SK-N-SH (cell line): ENCODE measurements around the gene DNAJB6. TPM values are rescaled to one million over a fixed set of nuclear protein-coding genes. Genes with fewer than 3 reads are reported as not detected.

ENCODE experiments used
- CTCF ChIA-PET: fragments of 300-600, 350-600 bp; formaldehyde crosslinking; extraction: SDS; loops from one replicate; lab custom pipeline; 2021; lab: Yijun Ruan, JAX
- POLR2A ChIA-PET: fragments of 350-600 bp; sonication (Branson Sonifier 250); formaldehyde crosslinking; extraction: SDS; loops from one replicate; lab custom pipeline; 2020; ENCODE audit warnings: antibody characterized with exemption, inconsistent platforms; lab: Yijun Ruan, JAX
- DNase-seq: peaks from one replicate; pipeline ENCODE4 v3.0.0; 2012
- H2AFZ ChIP-seq: fragments of 200-600 bp; sonication (generic); 2 replicates; pipeline ENCODE4 v1.8.1; 2016; ENCODE audit warnings: antibody characterized with exemption, mild to moderate bottlenecking, low read depth
- H3F3A ChIP-seq: fragments of 200-600 bp; sonication (generic); replicated peaks from 2 replicates; pipeline ENCODE3; 2016; ENCODE audit warnings: antibody characterized with exemption, mild to moderate bottlenecking; ENCODE audit not compliant: insufficient read depth
- H3K27ac ChIP-seq, 2 experiments: fragments of 200-500 bp in 1 of 2; fragments of 200-600 bp in 1 of 2; sonication (Bioruptor generic) in 1 of 2; sonication (generic), shearing (Covaris generic) in 1 of 2; 2 replicates each; pipeline versions ENCODE4 v1.5.1 to v1.6.1; 2014 to 2016; ENCODE audit warnings: low read depth in 2 of 2, inconsistent platforms in 1 of 2, low read length in 1 of 2, mild to moderate bottlenecking in 1 of 2, mixed read lengths in 1 of 2
- H3K27me3 ChIP-seq: fragments of 200-600 bp; sonication (generic), shearing (Covaris generic); 2 replicates; pipeline ENCODE4 v1.6.1; 2016; ENCODE audit warnings: mixed run types; ENCODE audit not compliant: insufficient read depth
- H3K36me3 ChIP-seq, 2 experiments: fragments of 200-500 bp in 1 of 2; fragments of 200-600 bp in 1 of 2; sonication (Bioruptor generic) in 1 of 2; sonication (generic) in 1 of 2; replicated peaks in 1 of 2; 2 replicates each; pipeline versions ENCODE3 to v1.5.1; 2014 to 2016; ENCODE audit warnings: low read length in 1 of 2, mild to moderate bottlenecking in 1 of 2; ENCODE audit not compliant: insufficient read depth in 2 of 2, control insufficient read depth in 1 of 2
- H3K4me1 ChIP-seq, 2 experiments: fragments of 200-500 bp in 1 of 2; fragments of 200-600 bp in 1 of 2; sonication (Bioruptor generic) in 1 of 2; sonication (generic), shearing (Covaris generic) in 1 of 2; 2 replicates each; pipeline versions ENCODE4 v1.5.1 to v1.6.1; 2014 to 2016; ENCODE audit warnings: low read depth in 1 of 2, low read length in 1 of 2, mixed run types in 1 of 2; ENCODE audit not compliant: insufficient read depth in 2 of 2, control insufficient read depth in 1 of 2
- H3K4me2 ChIP-seq: fragments of 200-600 bp; sonication (generic), shearing (Covaris generic); 2 replicates; pipeline ENCODE4 v1.6.1; 2017; ENCODE audit warnings: mixed run types
- H3K4me3 ChIP-seq, 2 experiments: fragments of 200-500 bp in 1 of 2; fragments of 200-600 bp in 1 of 2; sonication (Bioruptor generic) in 1 of 2; sonication (generic), shearing (Covaris generic) in 1 of 2; 2 replicates each; pipeline versions ENCODE4 v1.5.1 to v1.8.1; 2014 to 2016; ENCODE audit warnings: low read depth in 2 of 2, inconsistent platforms in 1 of 2, low read length in 1 of 2, mild to moderate bottlenecking in 1 of 2, mixed read lengths in 1 of 2, moderate library complexity in 1 of 2
- H3K79me2 ChIP-seq: fragments of 200-600 bp; sonication (generic); 2 replicates; pipeline ENCODE4 v1.8.1; 2017; ENCODE audit warnings: mild to moderate bottlenecking; ENCODE audit not compliant: insufficient read depth
- H3K9ac ChIP-seq: fragments of 200-600 bp; sonication (generic); 2 replicates; pipeline ENCODE4 v1.6.1; 2017; ENCODE audit warnings: mixed run types
- H3K9me2 ChIP-seq: fragments of 200-600 bp; sonication (generic); 2 replicates; pipeline ENCODE4 v1.6.1; 2017; ENCODE audit warnings: mixed run types
- H3K9me3 ChIP-seq: fragments of 200-600 bp; sonication (generic); 2 replicates; pipeline ENCODE4 v1.6.1; 2017; ENCODE audit warnings: mixed run types, mild to moderate bottlenecking, moderate library complexity
- H4K20me1 ChIP-seq: fragments of 200-600 bp; sonication (generic); 2 replicates; pipeline ENCODE4 v1.6.1; 2017; ENCODE audit warnings: mild to moderate bottlenecking, mixed run types; ENCODE audit not compliant: insufficient read depth
- CHD2 ChIP-seq: fragments of 150-350 bp; IDR thresholded peaks from 2 replicates; pipeline ENCODE4 v1.6.1; 2018; ENCODE audit warnings: low read length; ENCODE audit not compliant: partially characterized antibody
- FOXM1 ChIP-seq: IDR thresholded peaks from 2 replicates; pipeline ENCODE4 v1.4.0; 2012; ENCODE audit warnings: low read depth, mild to moderate bottlenecking
- JUND ChIP-seq: IDR thresholded peaks from 2 replicates; pipeline ENCODE4 v1.4.0; 2012
- RCOR1 ChIP-seq: fragments of 150-350 bp; IDR thresholded peaks from 2 replicates; pipeline ENCODE4 v1.6.1; 2017; ENCODE audit warnings: antibody characterized with exemption, low read length
- RXRA ChIP-seq: IDR thresholded peaks from 2 replicates; pipeline ENCODE4 v1.4.0; 2012; ENCODE audit warnings: low read depth, mild to moderate bottlenecking, borderline replicate concordance
- TAF1 ChIP-seq: IDR thresholded peaks from 2 replicates; pipeline ENCODE4 v1.6.1; 2012; ENCODE audit warnings: low read depth, mild to moderate bottlenecking, low read length, moderate library complexity, borderline replicate concordance
- TCF12 ChIP-seq: IDR thresholded peaks from 2 replicates; pipeline ENCODE4 v1.4.0; 2012
- WGBS: methylation state at CpG from one replicate; pipeline ENCODE4 v1.1.6; 2017; ENCODE audit warnings: low lambda C conversion rate; 5-methylcytosine and 5-hydroxymethylcytosine counted together
- polyA plus RNA-seq, 3 experiments: library from polyadenylated mRNA; depleted of rRNA; stranded (reverse); fragments of >200 nt; gene quantifications; 2 replicates each; pipeline ENCODE4 v1.2.3, GENCODE V29; 2012
- TF ChIP-seq, protein P1 (sequence below): IDR thresholded peaks from 2 replicates; pipeline ENCODE4 v1.6.1; 2012; ENCODE audit warnings: mild to moderate bottlenecking, low read depth, low read length, moderate library complexity

Gene DNAJB6
- polyA plus RNA-seq, 1 of the 3 experiments (the other 2 are of a cell fraction), result 176 TPM

DNA sequence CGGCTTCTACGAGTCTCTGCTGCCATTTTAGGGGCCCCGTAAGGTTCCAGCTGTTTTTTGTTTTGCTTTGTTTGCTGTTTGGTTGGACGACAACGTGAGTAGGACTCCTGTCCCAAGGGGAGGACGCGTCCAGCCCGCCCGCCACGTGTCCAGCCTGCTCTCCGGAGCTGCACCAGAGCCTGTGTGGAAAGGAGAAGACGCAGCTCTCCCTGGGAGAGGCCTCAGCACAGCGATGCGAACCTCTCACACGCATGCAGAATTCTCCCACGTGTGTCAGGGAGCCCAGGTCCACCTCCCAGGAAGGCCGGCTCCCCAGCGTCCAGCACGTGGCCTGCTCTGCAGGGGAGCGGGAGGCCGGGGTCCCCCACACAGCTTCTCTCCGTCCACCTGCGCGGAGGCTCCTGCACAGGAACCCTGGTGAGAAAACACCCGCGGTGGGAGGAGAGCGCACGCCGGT is 36.4 kb upstream of the DNAJB6 start:
- no peak overlapping the region for H3K4me2 ChIP-seq
- H3K9me2 ChIP-seq, result no peaks in the 10 kb centered on the region
- 94% methylated on average over 29 of the region's 29 CpGs for WGBS
- TF ChIP-seq TCF12, result no peak
- no peak for TF ChIP-seq JUND
- TF ChIP-seq, protein P1, sequence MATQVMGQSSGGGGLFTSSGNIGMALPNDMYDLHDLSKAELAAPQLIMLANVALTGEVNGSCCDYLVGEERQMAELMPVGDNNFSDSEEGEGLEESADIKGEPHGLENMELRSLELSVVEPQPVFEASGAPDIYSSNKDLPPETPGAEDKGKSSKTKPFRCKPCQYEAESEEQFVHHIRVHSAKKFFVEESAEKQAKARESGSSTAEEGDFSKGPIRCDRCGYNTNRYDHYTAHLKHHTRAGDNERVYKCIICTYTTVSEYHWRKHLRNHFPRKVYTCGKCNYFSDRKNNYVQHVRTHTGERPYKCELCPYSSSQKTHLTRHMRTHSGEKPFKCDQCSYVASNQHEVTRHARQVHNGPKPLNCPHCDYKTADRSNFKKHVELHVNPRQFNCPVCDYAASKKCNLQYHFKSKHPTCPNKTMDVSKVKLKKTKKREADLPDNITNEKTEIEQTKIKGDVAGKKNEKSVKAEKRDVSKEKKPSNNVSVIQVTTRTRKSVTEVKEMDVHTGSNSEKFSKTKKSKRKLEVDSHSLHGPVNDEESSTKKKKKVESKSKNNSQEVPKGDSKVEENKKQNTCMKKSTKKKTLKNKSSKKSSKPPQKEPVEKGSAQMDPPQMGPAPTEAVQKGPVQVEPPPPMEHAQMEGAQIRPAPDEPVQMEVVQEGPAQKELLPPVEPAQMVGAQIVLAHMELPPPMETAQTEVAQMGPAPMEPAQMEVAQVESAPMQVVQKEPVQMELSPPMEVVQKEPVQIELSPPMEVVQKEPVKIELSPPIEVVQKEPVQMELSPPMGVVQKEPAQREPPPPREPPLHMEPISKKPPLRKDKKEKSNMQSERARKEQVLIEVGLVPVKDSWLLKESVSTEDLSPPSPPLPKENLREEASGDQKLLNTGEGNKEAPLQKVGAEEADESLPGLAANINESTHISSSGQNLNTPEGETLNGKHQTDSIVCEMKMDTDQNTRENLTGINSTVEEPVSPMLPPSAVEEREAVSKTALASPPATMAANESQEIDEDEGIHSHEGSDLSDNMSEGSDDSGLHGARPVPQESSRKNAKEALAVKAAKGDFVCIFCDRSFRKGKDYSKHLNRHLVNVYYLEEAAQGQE, result no peak
- no peak for TF ChIP-seq RCOR1
- H3K9me3 ChIP-seq, result no peaks in the 10 kb centered on the region
- ChIA-PET POLR2A (no interaction called here), CTCF (interaction anchor here (0.8 to 1.7 kb wide), 4 partner anchors 17 to 396 kb away, joined by 3 to 6 read pairs (median 4); no protein-coding TSS in a partner anchor)
- H3K27ac ChIP-seq, result no peak overlapping the region
- H4K20me1 ChIP-seq, result no peaks in the 10 kb centered on the region
- H3K4me3 ChIP-seq, result no peak overlapping the region
- no peak overlapping the region for H3K9ac ChIP-seq
- H2AFZ ChIP-seq, result no peak overlapping the region
- peak; percentile 41 for DNase-seq
- no peaks in the 10 kb centered on the region; a peak in 1 of 4 replicates for H3K4me1 ChIP-seq
- peaks cover 3% of the 10 kb centered on the region for H3F3A ChIP-seq
- no peaks in the 10 kb centered on the region for H3K27me3 ChIP-seq
- no peaks in the 10 kb centered on the region for H3K79me2 ChIP-seq
- no peaks in the 10 kb centered on the region for H3K36me3 ChIP-seq

DNA sequence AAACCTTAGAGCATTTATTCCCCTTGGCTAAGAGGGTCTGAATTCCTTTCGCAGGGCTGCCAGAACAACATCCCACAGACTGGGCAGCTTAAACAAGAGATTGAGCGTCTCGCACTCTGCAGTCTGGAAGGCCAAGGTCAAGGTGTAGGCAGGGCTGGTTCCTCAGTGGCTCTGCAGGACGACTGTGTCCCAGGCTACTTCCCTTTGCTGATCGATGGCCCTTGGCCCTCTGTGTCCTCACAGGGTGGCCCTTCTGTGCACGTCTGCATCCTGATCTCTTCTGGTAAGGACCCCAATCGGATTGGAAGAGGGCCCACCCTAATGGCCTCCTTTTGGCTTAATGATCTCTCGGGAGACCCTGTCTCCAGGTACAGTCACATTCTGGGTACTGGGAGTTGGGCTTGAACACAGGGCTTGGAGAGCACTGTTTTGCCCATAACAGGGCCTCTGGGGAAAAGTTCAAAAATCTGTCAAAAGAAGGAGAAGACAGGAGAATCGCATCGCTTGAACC is 35.1 kb upstream of the DNAJB6 start:
- Histone ChIP-seq H3K27ac (no peak overlapping the region), H4K20me1 (no peaks in the 10 kb centered on the region), H3F3A (peaks cover 3% of the 10 kb centered on the region), H2AFZ (no peak overlapping the region), H3K9me2 (no peaks in the 10 kb centered on the region), H3K4me1 (no peaks in the 10 kb centered on the region; a peak in 1 of 4 replicates), H3K9ac (no peak overlapping the region), H3K9me3 (no peaks in the 10 kb centered on the region), H3K27me3 (no peaks in the 10 kb centered on the region), H3K4me2 (no peak overlapping the region), H3K79me2 (no peaks in the 10 kb centered on the region), H3K36me3 (no peaks in the 10 kb centered on the region), H3K4me3 (no peak overlapping the region)
- no peak for TF ChIP-seq RCOR1
- TF ChIP-seq CHD2, result no peak
- no peak for TF ChIP-seq TAF1
- TF ChIP-seq FOXM1, result no peak
- no peak for TF ChIP-seq RXRA
- 92% methylated on average over 10 of the region's 10 CpGs for WGBS
- ChIA-PET POLR2A (no interaction called here), CTCF (interaction anchor here (1.5 to 1.7 kb wide), 2 partner anchors 28 to 38 kb away, joined by 6 read pairs; no protein-coding TSS in a partner anchor)
- DNase-seq, result no peak
